ENCODE data around the gene RERE.

The RERE gene

DNA sequence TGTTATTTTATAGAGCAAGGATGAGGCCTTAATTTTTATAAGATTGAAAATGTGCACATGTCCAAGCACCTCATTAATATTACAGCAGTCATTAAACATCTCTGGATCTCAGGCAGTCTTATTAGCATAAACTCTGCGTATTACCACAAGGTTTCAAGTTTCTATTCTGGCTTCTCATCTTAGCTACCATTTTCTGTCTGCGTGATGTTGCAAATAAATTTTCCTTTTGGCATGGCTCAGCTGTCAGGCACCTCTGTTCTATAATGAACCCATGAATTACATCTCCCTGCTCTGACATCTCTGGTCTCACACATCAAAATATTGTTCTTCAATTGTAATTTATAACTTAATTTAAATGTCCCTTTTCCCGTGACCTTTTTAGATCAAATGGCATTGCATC lies 343.1 kb downstream of the RERE start:
- DNase-seq (ENCODE audit: low read depth): no peak

DNA sequence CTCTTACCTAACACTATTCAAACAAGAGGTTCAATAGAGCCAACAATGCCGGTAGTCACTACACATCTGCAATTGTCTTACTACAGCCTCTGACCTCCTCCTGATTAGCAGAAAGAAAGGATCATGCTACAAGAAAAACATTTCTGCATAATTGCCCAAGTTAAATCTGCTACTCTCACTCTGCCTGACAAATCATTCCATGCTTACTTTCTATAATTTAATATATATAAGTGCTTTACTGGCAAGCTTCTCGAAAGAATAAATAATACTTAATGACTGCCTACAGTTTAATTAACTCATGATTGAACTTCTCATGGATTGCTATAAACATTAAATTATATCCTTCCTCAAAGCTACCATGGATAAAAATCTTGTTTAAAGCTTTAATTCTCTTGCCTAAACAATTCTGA lies 343.5 kb downstream of the RERE start:
- DNase-seq (ENCODE audit: low read depth): no peak

DNA sequence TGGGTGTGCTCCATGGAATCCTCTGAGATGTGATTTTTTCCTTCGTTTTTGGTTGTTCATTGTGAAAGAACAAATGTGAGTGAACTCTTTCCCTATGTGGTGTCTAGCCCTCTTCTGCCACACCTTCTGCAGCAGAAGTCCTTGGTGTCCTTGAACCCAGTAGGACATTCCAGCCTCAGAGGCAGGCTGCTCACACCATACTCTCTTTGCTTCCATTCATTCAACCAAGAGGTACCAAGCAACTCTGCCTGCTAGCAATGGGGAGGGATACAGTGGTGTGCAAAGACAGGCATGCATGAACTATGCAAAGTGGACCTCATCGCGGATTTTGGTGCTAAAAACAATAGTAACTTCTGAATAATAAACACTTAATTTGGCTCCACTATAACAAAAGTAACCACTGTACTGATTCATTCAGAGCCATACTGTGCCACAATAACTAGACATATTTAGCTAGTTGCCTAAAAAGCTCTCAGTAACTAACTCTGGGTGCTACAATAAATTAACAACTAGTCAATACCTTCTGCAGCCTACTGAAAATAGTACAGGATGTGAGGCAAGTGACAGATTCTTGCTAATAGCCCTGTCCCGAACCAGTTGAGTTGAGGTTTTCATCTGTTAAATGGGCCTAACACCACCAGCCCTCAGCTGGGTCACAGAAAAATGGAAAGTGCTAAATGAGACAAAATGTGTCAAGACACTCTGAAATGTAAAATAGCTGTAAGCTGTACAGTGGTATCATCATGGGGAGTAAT lies 344.1 kb downstream of the RERE start:
- no peak for DNase-seq (ENCODE audit: low read depth)

DNA sequence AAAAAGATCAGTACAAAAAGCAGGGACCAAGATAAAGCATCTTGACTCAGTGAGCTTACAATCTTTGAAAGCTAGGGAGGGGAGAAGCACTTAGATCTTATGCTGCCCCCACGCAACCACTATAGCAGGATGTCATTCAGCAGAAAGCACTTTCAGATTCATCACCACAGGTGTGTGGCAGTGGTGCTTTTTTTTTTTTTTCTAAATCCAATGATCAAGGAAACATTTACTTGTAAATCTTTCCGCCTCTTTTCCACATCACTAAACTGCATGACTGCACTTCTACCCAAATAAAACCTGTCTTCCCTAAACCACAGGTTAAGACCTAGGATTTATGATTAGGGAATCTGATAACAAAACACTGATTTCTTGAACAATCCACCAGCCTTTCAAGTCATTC lies 344.8 kb downstream of the RERE start:
- DNase-seq (ENCODE audit: low read depth): no peak

DNA sequence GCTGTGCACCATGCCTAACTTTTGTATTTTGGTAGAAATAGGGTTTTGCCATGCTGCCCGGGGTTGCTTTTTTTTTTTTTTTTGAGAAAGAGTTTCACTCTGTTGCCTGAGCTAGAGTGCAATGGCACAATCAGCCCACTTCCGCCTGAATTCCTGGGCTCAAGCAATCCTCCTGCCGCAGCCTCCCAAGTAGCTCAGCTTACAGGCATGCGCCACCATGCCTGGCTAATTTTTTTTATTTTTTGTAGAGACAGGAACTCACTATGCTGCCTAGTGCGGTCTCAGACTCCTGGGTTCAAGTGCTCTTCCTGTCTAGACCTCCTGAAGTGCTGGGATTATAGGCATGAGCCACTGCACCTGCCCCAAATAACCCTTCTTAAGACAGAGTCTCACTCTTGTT lies 346.0 kb downstream of the RERE start:
- DNase-seq (ENCODE audit: low read depth): no peak

DNA sequence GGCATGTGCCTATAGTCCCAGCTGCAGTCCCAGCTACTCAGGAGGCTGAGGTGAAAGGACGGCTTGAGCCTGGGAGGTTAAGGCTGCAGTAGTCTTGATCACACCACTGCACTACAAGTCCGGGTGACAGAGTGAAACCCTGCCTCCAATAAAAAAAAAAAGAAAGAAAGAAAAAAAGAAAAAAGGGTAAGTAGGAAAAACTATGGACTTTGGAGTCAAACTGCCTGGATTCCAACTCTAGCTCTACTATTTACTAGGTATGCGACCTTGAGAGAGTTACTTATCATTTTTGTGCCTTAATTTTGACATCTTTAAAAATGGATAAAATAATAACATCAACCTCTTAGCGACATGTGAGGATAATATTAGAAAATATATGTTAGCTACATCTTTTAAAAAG lies 348.7 kb downstream of the RERE start:
- no peak for DNase-seq (ENCODE audit: low read depth)

DNA sequence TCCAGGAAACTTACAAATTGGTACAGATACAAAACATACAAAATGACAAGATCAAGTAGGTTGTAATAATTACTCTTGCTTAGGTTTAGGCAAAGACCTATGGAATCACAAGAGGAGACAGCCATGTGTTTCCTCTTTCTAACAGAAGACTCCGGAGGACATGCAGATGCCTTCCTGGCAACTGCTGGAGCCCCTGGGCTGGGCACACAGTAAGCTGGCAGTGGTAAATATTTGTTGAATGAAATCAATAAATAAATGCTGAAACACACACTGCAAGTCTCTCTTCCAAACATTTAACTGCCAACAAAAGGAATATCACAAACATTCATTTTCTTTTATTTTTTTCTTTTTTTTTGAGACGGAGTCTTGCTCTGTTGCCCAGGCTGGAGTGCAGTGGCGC lies 350.1 kb downstream of the RERE start:
- DNase-seq (ENCODE audit: low read depth): no peak

DNA sequence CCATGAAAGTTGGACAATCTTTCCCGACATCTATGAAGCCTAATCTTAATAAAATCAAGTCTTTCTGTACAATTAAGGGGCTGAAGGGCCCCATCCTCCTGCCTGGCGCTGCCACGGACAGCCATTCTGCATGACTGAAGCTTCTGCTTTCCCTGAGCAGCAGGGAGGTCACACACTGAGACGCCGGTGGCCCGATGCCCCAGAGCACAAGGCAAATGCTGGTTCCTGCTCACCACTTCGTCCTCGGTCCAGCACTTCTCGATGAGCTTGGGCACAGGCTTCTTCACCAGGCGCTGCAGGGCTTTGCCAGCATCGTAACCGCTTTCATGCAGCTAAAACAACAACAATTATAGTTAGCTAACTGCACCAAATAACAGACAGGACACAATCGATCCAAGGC lies 351.7 kb downstream of the RERE start:
- DNase-seq (ENCODE audit: low read depth): no peak

DNA sequence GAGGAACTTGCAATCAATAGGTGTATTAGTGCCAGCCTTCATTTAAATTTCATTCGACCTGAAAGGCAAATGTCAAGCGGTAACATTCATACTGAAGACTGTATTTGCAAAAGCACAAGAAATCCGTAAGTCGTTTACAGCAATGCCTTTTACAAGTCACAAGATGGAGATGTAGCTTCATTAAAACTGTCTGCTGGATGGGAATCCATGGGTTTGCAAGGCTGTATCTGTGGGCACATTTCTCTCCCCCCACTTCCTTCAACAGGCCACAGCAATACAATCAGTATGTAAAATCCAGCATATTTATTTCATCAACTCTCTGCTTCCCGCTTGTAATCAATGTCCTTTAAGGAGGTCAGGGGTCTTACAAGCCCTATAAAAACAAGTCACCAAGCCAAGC lies 352.4 kb downstream of the RERE start:
- peak; percentile 46 for DNase-seq (ENCODE audit: low read depth)

DNA sequence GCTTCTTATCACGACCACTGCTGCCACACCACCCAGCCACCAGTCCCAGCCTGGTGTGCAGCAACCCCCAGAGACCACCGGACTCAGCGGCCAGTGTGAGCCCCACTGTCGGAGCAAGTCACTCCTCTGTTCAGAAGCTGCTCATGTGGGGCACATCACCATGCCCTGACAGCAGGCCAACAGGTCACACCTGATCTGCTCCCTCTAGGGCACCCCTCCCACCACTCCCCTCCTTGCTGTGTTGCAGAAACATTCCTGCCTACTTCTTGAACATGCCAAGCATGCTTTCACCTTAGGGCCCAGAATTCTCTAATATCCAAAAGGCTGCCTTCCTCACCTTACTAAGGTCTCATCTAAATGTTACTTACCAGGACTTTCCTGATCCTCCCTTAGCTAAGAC lies 353.1 kb downstream of the RERE start:
- DNase-seq (ENCODE audit: low read depth): no peak

DNA sequence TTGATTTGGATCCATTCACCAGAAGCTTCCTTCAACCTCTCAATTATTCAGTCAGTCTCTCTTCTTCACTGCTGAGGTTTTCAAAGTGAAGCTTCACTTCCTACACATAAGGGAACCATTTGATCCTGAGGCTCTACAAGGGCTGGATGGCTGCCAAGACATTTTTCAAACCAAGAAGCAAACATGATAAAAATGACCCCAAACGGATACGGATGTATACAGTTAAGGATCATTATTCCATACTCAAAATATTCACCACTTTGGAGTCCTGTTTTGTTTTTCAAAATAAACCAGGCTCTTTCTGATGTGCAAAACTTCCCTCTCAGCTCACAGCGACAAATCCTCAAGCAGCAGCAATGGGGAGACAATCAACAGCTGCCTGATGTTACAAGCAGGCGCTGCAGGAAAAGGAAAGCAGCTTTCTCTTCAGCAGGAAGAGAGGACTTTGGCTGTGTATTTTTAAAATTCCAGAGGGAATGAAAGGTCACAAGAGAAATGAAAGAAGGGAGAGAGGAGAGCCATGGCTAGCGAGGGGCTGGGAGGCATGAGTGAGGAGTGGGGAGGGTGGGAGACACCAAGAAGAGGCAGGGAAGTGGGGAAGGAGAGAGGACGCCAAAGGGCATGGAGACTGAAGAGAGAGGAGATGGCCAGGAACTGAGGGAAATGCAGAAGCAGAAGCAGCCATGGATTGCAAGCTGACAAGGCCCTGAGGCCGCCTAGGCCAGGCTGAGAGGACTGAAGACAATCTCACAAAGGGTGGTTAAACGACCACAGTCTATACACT lies 354.1 kb downstream of the RERE start:
- DNase-seq (ENCODE audit: low read depth): peak; percentile 89

DNA sequence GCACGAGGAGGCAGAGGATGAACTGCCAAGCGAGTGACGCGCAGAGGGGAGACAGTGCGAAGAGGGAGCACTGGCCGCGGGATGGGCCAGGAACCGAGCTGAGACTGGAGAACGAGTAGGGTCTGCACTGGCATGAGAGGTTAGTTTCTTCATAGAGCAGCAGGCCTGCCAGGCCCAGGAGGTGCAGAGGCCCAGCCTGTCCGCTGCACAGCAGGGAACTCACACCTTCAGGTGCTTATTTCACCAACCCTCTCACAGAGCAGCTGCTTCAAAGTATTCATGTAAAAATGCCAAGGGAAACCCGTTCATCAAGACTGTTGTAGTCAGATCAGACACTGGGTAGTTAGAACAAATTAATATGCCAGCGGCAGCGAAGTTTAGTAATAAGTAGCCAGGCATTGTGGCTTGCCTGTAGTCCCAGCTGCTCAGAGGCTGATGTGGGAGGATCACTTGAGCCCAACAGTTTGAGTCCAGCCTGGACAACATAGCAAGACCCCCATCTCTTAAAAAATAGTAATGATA lies 355.0 kb downstream of the RERE start:
- DNase-seq (ENCODE audit: low read depth): no peak

DNA sequence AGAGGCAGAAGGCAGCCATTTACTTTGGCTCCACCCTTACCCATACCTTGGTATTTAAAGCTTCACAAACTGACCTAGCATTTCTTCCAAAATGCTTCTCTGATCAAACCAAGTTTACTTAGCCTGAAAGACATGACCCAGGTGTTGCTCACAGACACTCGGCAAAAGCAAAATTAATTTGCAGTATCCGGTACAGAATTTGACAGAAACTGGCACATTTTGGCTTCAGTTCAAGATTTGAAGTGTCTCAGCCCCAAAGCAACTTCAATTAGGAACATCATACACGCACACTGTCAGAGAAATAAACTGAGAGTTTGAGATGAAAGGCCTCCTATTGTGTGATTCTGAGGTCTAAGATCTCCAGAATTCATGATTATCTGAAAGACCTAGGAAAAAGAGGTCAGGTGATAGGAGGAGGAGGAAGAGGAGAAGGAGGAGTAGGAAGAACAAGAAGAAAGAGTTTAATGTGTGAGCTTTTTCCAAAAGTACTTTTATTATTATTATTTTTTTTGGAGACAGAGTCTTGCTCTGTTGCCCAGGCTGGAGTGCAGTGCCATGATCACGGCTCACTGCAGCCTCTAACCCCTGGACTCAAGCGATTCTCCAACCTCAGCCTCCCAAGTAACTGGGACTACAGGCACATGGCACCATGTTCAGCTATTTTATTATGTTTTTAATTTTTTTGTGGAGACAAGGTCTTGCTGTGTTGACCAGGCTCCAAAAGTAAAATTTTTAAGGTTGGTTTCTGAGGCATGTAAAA lies 355.9 kb downstream of the RERE start:
- DNase-seq (ENCODE audit: low read depth): no peak

DNA sequence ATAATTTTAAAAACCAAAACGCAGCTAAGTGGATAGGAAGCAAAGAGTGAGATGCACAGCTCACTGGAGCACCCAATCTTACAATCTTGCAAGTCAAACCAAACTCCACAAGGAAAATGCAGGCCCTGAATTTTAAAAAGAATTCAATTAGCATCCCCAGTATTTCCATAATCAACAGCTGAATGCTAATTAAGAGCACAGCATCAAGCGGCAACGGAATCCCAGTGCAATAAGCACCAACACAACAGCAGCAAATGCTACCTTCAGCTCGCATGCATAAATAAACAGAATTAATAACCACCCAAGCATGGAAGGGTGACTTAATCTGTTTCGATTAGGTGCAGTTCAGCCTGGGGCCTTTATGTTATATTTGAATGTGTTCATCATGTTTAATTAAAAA lies 356.7 kb downstream of the RERE start:
- no peak for DNase-seq (ENCODE audit: low read depth)

DNA sequence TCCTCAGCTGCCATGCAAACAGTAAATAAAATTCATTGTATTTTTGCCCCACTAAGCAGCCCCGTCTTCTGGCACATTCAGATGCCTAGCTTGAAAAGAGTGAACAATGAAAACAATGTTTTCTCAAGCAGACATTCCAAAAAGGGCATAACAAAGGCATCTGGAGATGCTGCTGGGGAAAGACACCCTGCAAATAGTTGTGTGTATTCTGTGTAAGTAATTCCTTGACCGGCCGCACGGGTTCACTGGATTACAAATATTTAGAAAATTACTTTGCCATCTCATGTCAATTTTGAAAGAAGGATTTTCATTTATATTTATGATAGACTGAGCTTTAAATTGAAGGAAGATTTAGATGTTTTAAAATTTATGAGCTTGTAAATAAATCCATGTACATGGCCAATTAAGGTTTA lies 357.3 kb downstream of the RERE start:
- peak; percentile 36 for DNase-seq (ENCODE audit: low read depth)

DNA sequence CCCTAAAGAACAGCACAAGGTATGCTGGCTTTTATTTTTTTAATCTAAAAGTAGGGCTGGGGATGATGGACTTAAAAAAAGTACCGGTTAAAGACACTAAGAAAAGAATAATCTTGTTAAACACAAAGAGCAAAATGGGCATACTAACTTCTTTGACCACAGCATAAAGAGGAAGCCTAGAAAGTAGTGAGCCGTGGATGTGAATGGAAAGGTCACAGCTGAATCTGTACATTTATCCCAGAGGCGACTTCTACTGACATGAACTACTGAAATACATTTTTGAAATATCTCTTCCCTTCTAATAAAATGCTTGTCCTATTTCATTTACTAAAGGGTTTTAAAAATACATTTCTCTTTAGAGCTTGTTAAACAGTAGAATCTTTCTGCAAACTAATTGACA lies 358.8 kb downstream of the RERE start:
- DNase-seq (ENCODE audit: low read depth): no peak

DNA sequence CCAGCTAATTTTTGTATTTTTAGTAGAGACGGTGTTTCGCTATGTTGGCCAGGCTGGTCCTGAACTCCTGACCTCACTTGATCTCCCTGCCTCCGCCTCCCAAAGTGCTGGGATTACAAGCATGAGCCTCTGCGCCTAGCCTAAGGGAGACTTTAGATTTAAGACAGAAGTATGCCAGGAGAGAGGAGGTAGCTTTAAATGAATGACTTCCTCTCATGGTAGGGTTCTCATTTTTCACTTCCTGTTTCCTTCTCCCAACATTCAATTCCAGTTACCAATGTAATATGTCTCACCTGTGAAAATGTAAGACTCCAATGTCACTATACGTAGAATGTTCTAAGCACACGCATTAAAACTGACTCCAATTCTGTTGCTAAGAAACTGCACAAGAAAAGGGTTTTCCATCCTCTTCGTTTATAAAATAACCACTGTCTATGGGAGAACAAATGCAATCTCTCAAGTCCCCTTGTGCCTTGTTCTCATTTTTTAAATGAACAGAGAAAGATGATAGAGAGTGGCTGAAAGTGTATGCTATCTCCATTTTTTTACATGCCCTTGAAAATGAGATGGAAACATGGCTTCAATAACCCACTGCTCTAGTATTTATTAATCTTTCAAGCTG lies 359.6 kb downstream of the RERE start:
- DNase-seq (ENCODE audit: low read depth): no peak

DNA sequence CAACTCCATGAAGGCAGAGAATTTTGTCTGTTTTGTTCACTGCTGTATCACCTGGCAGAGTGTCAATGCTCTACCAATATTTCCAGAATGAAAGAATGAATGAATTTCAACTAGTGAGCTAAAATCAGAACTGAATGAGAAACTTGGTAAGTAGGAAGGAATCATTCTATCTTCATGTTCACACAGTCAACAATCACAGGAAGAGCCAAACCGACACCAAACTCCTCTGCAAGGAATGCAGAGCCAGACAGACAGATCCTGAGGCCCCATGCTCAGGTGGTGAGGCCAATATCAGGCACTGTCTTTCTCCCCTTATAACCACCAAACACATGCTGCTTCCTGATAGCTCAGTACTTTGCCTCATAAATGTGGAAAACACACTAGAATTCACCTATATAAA lies 360.4 kb downstream of the RERE start:
- DNase-seq (ENCODE audit: low read depth): no peak

DNA sequence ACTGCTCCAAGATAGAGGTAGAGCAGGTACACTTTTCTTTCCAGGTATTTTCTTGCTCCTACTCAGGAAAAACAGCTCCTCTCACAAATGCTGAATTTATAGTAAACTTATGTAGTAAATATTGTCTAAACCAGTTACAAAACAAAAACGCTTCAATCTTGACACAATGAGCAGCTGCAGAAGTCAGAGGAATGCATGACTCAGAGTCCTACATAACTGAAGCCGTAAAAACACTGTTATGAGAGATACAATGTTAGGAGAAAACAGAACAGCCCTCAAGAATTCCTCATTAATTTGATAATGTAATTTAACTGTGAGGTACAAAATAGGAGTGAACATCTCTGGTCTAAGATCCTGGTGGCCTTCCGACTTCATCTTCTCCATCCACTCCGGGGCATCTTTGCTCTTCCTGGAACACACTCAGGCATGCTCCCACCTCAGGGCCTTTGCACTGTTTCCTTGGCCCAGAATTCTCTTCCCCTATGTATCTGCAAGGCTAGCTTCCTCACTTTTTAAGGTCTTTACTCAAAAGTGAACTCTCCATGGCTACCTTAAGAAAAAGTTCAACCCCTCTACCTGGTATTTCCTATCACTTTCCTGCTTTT lies 361.0 kb downstream of the RERE start:
- DNase-seq (ENCODE audit: low read depth): peak; percentile 83

DNA sequence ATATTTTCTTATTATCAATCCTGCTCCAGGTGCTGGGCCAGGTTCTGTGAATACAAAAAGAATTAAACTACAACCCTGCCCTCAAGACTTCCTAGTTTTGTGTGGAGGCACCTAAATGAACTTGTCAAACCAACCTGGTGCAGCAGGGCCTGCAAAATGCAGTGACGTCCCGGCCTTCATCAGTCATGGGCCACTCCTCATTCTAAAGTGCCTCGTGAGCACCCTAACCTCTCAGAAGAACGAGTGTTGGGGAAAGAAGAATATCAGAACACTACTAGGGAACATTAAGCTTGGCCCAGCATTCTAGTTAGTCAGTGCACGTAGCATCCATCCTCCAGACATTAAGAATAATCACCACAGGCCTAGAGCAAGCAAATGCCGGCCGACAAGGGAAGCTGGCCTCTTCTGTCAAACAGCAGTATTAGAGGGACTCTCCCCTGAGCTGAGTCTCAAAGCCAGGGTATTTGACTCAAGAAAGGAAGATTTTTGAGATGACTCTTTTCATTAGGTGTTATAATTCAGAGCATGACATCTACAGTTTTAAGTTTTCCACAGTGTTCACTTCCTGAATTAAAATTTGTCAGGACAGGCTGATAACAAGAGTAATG lies 361.6 kb downstream of the RERE start:
- peak; percentile 57 for DNase-seq (ENCODE audit: low read depth)

DNA sequence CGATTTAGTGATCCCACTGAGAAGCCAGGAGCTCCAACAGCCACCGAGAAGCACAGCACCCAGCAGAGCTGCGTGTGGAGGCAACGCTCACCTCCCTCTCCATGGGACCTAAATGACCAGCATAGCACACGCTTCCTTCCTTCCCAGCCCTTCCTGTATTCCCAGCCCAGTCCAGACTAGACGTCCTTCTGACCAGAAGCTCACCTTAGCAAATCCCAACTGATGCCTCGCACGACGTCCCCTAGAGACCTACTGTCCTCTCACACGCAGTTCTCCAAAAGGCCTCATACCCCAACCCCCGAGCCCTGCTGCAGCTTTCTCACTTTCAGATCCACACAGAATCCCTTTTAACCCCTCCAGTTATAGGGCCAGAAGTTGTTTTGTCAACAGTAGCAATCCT lies 367.1 kb downstream of the RERE start:
- DNase-seq (ENCODE audit: low read depth): no peak
